Activated B cell treated with CpG ODN at 0.5 μM for 24 hours (primary cell): Measurements from ENCODE around the gene THOC5. TPM values are rescaled to one million over a fixed set of nuclear protein-coding genes. Genes with fewer than 3 reads are reported as not detected.

ENCODE experiments used
- ATAC-seq: fragments of 200-7000 bp; cut with Tn5 transposase; one replicate; pipeline ENCODE4 v1.10.0; 2021; ENCODE audit warnings: low read depth, mild to moderate bottlenecking, moderate library complexity
- CTCF ChIA-PET: fragments of 350-600 bp; sonication (Branson Sonifier 250); formaldehyde crosslinking; loops from one replicate; lab custom pipeline; 2021; ENCODE audit warnings: antibody characterized with exemption; lab: Charles Lee
- POLR2A ChIA-PET: fragments of 350-600 bp; sonication (Branson Sonifier 250); formaldehyde crosslinking; loops from one replicate; lab custom pipeline; 2021; ENCODE audit warnings: antibody characterized with exemption; lab: Charles Lee
- DNase-seq: peaks from one replicate; pipeline ENCODE4 v3.0.0; 2022
- H3K27ac Mint-ChIP-seq: one replicate; pipeline ENCODE4 v1.8.0; 2020; ENCODE audit warnings: mixed read lengths
- H3K27me3 Mint-ChIP-seq: one replicate; pipeline ENCODE4 v1.8.0; 2021; ENCODE audit warnings: mixed read lengths
- H3K36me3 Mint-ChIP-seq: one replicate; pipeline ENCODE4 v1.8.0; 2021; ENCODE audit warnings: low read depth, mixed read lengths
- H3K4me1 Mint-ChIP-seq: one replicate; pipeline ENCODE4 v1.8.0; 2021; ENCODE audit warnings: mixed read lengths
- H3K4me3 Mint-ChIP-seq: one replicate; pipeline ENCODE4 v1.8.0; 2020; ENCODE audit warnings: mild to moderate bottlenecking, mixed read lengths
- H3K9me3 Mint-ChIP-seq: one replicate; pipeline ENCODE4 v1.8.0; 2020; ENCODE audit warnings: mixed read lengths
- intact Hi-C: fragments of 100-400 bp; cut with micrococcal nuclease; formaldehyde crosslinking; loops from one replicate; pipeline ENCODE4 v1.15.1; 2024
- total RNA-seq: library from RNA; stranded (reverse); gene quantifications from 2 replicates; pipeline ENCODE4 v1.2.3, GENCODE V29; 2022
- TF ChIP-seq, protein P1 (sequence below): fragments of 200-600 bp; IDR thresholded peaks from one replicate; pipeline ENCODE4 v1.8.0; 2022; ENCODE audit warnings: antibody characterized with exemption, mild to moderate bottlenecking

THOC5 gene
- total RNA-seq, 1 donor from 2014 or later, result 44.1 TPM

DNA sequence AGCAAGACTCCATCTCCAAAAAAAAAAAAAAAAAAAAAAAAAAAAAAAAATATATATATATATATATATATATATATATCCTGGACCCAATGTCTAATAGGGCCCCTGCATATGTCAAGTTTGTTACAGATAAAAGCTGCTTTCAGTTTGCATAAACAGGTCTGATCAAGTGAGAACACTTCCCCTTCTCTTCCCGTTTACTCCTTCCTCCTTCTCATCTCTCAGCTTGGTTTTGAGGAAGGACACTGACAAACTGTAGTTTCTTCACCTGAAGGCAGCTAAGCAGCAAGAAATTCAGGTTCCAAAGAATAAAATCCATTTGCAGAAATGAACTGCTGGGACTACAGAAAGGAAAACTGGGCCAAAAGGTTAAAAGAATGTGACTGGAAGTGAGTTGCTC is 11.7 kb downstream of the THOC5 start:
- TF ChIP-seq, protein P1, sequence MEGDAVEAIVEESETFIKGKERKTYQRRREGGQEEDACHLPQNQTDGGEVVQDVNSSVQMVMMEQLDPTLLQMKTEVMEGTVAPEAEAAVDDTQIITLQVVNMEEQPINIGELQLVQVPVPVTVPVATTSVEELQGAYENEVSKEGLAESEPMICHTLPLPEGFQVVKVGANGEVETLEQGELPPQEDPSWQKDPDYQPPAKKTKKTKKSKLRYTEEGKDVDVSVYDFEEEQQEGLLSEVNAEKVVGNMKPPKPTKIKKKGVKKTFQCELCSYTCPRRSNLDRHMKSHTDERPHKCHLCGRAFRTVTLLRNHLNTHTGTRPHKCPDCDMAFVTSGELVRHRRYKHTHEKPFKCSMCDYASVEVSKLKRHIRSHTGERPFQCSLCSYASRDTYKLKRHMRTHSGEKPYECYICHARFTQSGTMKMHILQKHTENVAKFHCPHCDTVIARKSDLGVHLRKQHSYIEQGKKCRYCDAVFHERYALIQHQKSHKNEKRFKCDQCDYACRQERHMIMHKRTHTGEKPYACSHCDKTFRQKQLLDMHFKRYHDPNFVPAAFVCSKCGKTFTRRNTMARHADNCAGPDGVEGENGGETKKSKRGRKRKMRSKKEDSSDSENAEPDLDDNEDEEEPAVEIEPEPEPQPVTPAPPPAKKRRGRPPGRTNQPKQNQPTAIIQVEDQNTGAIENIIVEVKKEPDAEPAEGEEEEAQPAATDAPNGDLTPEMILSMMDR, result no peak
- ChIA-PET CTCF (interaction anchor here (1.1 kb wide), 1 partner anchor 12 kb away, joined by 3 read pairs; the partner anchor contains the start of gene THOC5), POLR2A (interaction anchor here (0.9 kb wide), 1 partner anchor 12 kb away, joined by 6 read pairs; the partner anchor contains the start of gene THOC5)
- intact Hi-C loops, result no loop called here
- peaks cover 10% of the 10 kb centered on the region for H3K4me1 Mint-ChIP-seq
- no peak overlapping the region for H3K4me3 Mint-ChIP-seq
- peaks cover 64% of the 10 kb centered on the region for H3K36me3 Mint-ChIP-seq
- DNase-seq (no peak), ATAC-seq (peak; percentile 28)
- H3K27me3 Mint-ChIP-seq, result no peaks in the 10 kb centered on the region
- no peaks in the 10 kb centered on the region for H3K9me3 Mint-ChIP-seq
- H3K27ac Mint-ChIP-seq, result no peak overlapping the region

DNA sequence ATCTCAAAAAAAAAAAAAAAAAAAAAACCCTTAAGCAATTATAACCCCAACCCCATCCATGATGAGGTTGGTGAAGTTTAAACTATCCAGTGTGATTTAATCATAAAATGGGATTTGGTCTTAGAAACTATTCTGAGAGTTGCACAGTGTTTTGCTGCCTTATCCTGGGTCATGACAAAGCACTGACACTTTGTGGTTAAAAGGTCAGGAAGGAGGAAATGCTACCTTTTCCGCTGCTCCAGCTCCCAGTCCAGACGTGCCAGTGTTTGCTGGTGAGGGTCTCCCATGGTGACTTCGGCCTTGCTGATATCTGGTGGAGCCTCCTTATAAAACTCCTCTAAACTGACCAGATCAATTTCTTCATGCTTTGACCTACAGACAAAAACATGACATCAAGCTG is 14.5 kb downstream of the THOC5 start:
- ATAC-seq (no peak), DNase-seq (no peak)
- TF ChIP-seq, protein P1, result no peak
- ChIA-PET POLR2A (no interaction called here), CTCF (no interaction called here)
- Mint-ChIP-seq H3K9me3 (no peaks in the 10 kb centered on the region), H3K27ac (no peak overlapping the region), H3K27me3 (no peaks in the 10 kb centered on the region), H3K36me3 (peaks cover 77% of the 10 kb centered on the region), H3K4me1 (peaks cover 10% of the 10 kb centered on the region), H3K4me3 (no peak overlapping the region)
- intact Hi-C loops, result no loop called here

DNA sequence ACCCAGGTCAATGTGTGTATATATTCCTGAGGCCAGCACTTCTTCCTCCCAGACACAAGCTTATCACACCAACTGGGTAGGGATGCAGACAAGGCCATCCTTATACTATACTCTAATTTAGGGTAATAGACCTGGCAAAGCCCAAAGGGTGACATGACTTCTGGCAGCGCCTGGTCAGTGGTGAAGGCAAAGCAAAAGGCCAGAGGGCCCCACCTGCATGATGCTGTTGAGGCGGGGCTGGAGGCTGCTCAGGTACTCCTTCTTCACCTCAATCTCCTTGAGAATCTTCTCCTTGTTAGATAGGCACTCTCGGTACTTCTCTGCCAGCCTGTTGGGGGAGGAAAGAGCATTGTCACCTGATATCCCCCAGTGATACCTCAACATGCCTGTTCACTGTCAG is 17.1 kb downstream of the THOC5 start:
- Mint-ChIP-seq H3K27ac (no peak overlapping the region), H3K27me3 (no peaks in the 10 kb centered on the region), H3K4me3 (no peak overlapping the region), H3K9me3 (no peaks in the 10 kb centered on the region), H3K36me3 (peaks cover 82% of the 10 kb centered on the region), H3K4me1 (peaks cover 4% of the 10 kb centered on the region)
- ChIA-PET CTCF (no interaction called here), POLR2A (no interaction called here)
- intact Hi-C loops, result no loop called here
- TF ChIP-seq, protein P1, result no peak
- no peak for ATAC-seq
- DNase-seq, result no peak

DNA sequence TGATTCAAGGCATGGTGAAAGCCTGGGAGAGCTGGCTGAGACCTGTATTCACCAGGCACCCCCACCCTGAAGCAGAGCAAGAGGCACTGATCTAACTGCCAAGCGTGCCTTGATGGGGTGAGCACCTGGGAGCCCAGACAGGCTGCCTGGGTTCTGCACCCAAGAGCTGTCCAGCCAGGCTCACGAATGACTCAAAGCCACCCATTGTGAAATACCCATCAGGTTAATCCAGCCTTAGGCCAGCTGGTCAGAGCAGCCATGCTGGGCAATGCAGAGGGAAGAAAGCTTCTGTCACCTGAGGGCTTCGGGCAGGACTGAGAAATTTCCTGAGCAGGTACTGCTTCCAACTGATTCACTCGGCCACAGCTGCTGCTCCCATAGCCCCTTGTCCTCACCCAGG is 22.1 kb downstream of the THOC5 start:
- ChIA-PET POLR2A (no interaction called here), CTCF (no interaction called here)
- H3K36me3 Mint-ChIP-seq, result peaks cover 90% of the 10 kb centered on the region
- no peak overlapping the region for H3K27ac Mint-ChIP-seq
- H3K4me3 Mint-ChIP-seq, result no peak overlapping the region
- no peaks in the 10 kb centered on the region for H3K27me3 Mint-ChIP-seq
- no peaks in the 10 kb centered on the region for H3K9me3 Mint-ChIP-seq
- TF ChIP-seq, protein P1, result no peak
- no peaks in the 10 kb centered on the region for H3K4me1 Mint-ChIP-seq
- intact Hi-C loops, result no loop called here
- ATAC-seq (no peak), DNase-seq (no peak)

DNA sequence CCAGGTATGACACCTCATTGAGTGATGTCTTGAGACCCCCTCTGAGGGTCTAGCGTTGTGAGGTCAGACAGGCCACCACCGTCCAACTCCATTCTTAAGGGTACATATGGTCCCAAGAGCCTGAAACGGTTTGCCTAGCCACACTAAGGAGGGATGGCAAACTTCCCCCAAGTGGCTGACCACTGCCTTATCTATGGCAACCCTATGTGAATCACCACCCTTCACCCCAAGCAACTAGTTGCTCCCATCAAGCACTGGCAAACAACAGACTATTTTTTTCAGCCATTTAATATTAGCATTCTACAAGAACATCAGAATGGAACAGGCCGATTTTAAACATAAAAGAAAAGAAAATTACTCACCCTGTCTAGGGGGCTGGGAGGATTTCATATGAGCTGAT is 22.8 kb downstream of the THOC5 start:
- Mint-ChIP-seq H3K9me3 (no peaks in the 10 kb centered on the region), H3K27me3 (no peaks in the 10 kb centered on the region), H3K4me3 (no peak overlapping the region), H3K4me1 (no peaks in the 10 kb centered on the region), H3K36me3 (peaks cover 90% of the 10 kb centered on the region), H3K27ac (no peak overlapping the region)
- ChIA-PET POLR2A (no interaction called here), CTCF (no interaction called here)
- intact Hi-C loops, result no loop called here
- no peak for ATAC-seq
- TF ChIP-seq, protein P1, result no peak
- DNase-seq, result no peak
